NT2/D1 (cell line): ENCODE data around the gene INF2.

Experiments used
- YY1 ChIP-seq: IDR thresholded peaks from 2 replicates; pipeline ENCODE4 v1.6.1; 2011; ENCODE audit not compliant: insufficient read length, insufficient read depth
- ZNF274 ChIP-seq: IDR thresholded peaks from 2 replicates; pipeline ENCODE4 v1.6.1; 2011; ENCODE audit warnings: mild to moderate bottlenecking, low read depth, low read length

DNA sequence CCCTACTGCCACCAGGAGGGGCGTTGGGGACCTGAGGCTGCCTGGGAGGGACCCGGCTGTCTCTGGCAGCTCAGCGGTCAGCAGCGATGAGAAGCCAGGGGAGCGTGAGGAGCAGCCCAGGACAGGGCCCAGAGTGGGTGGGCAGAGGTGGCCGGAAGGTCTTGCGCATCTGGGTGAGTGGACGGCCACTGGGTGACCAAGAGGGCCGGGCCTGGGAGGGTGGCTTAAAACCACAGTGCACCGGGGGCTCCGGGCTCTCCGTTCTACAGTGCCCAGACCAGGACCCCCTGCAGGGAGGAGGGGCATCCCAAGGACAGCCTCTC, 10.0 kb downstream of the INF2 start:
- TF ChIP-seq ZNF274 (no peak), YY1 (no peak)
